WTC11 (cell line): Measurements from ENCODE around the gene NOC3L. TPM values are rescaled to one million over a fixed set of nuclear protein-coding genes. Genes with fewer than 3 reads are reported as not detected.

Experiments used
- ATAC-seq: fragments of 200-7000 bp; cut with Tn5 transposase; 2 replicates; pipeline ENCODE4 v1.10.0; 2021; ENCODE audit warnings: mild to moderate bottlenecking, moderate library complexity
- CTCF ChIA-PET: fragments of 300-600 bp; sonication (Branson Sonifier 250); formaldehyde crosslinking; loops from one replicate; lab custom pipeline; 2021; ENCODE audit warnings: antibody characterized with exemption; lab: Charles Lee
- POLR2A ChIA-PET: fragments of 350-600 bp; sonication (Branson Sonifier 250); formaldehyde crosslinking; loops from one replicate; lab custom pipeline; 2021; ENCODE audit warnings: antibody characterized with exemption; lab: Charles Lee
- DNase-seq: peaks from one replicate; pipeline ENCODE4 v3.0.0; 2021; ENCODE audit warnings: low spot score
- H3K27ac Mint-ChIP-seq: 2 replicates; pipeline ENCODE4 v1.8.0; 2021; ENCODE audit warnings: mixed read lengths
- H3K27me3 Mint-ChIP-seq: 2 replicates; pipeline ENCODE4 v1.8.0; 2021; ENCODE audit warnings: low read depth, mild to moderate bottlenecking, moderate library complexity, mixed read lengths
- H3K36me3 Mint-ChIP-seq: 2 replicates; pipeline ENCODE4 v1.8.0; 2021; ENCODE audit warnings: mixed read lengths
- H3K4me1 Mint-ChIP-seq: 2 replicates; pipeline ENCODE4 v1.8.0; 2022; ENCODE audit warnings: mixed read lengths
- H3K4me3 Mint-ChIP-seq: 2 replicates; pipeline ENCODE4 v1.8.0; 2021; ENCODE audit warnings: mild to moderate bottlenecking, moderate library complexity, mixed read lengths
- H3K9me3 Mint-ChIP-seq: 2 replicates; pipeline ENCODE4 v1.8.0; 2021; ENCODE audit warnings: mixed read lengths
- ETV6 ChIP-seq: sonication (generic); formaldehyde crosslinking; IDR thresholded peaks from 2 replicates; pipeline ENCODE4 v1.8.1; 2022; ENCODE audit warnings: mild to moderate bottlenecking, missing genetic modification reagents
- FOXP4 ChIP-seq: sonication (generic); formaldehyde crosslinking; IDR thresholded peaks from 2 replicates; pipeline ENCODE4 v1.8.0; 2022; ENCODE audit warnings: mild to moderate bottlenecking, missing genetic modification reagents
- MXD4 ChIP-seq: fragments of 250-450 bp; sonication (Bioruptor Pico); IDR thresholded peaks from 2 replicates; pipeline ENCODE4 v1.8.0; 2021; ENCODE audit warnings: mild to moderate bottlenecking, moderate library complexity, borderline replicate concordance
- NR1H2 ChIP-seq: sonication (generic); formaldehyde crosslinking; IDR thresholded peaks from 2 replicates; pipeline ENCODE4 v1.9.0; 2021; ENCODE audit warnings: mild to moderate bottlenecking, moderate library complexity, missing genetic modification reagents
- RORB ChIP-seq: fragments of 250-450 bp; sonication (Bioruptor Pico); IDR thresholded peaks from 2 replicates; pipeline ENCODE4 v1.9.0; 2021; ENCODE audit warnings: mild to moderate bottlenecking
- TEAD1 ChIP-seq: sonication (generic); formaldehyde crosslinking; IDR thresholded peaks from 2 replicates; pipeline ENCODE4 v1.8.0; 2022; ENCODE audit warnings: mild to moderate bottlenecking, missing genetic modification reagents
- TP53 ChIP-seq: sonication (generic); formaldehyde crosslinking; IDR thresholded peaks from 2 replicates; pipeline ENCODE4 v1.8.1; 2023; ENCODE audit warnings: mild to moderate bottlenecking, missing genetic modification reagents
- ZBTB21 ChIP-seq: sonication (generic); formaldehyde crosslinking; IDR thresholded peaks from 2 replicates; pipeline ENCODE4 v1.8.1; 2023; ENCODE audit warnings: mild to moderate bottlenecking, missing genetic modification reagents, borderline replicate concordance
- ZNF263 ChIP-seq: sonication (generic); formaldehyde crosslinking; IDR thresholded peaks from 2 replicates; pipeline ENCODE4 v1.8.1; 2022; ENCODE audit warnings: low read depth, mild to moderate bottlenecking, moderate library complexity, missing genetic modification reagents
- ZNF281 ChIP-seq: sonication (generic); formaldehyde crosslinking; IDR thresholded peaks from 2 replicates; pipeline ENCODE4 v1.8.0; 2023; ENCODE audit warnings: mild to moderate bottlenecking, missing genetic modification reagents
- ZNF416 ChIP-seq: fragments of 250-450 bp; sonication (Bioruptor Pico); IDR thresholded peaks from 2 replicates; pipeline ENCODE4 v1.9.0; 2021; ENCODE audit warnings: mild to moderate bottlenecking, inconsistent platforms
- ZNF671 ChIP-seq: fragments of 250-450 bp; sonication (Bioruptor Pico); IDR thresholded peaks from 2 replicates; pipeline ENCODE4 v1.8.0; 2021; ENCODE audit warnings: mild to moderate bottlenecking
- total RNA-seq: library from RNA; stranded (reverse); gene quantifications from 3 replicates; pipeline ENCODE4 v1.2.3, GENCODE V29; 2021
- TF ChIP-seq, protein P1 (sequence below): sonication (generic); formaldehyde crosslinking; IDR thresholded peaks from 2 replicates; pipeline ENCODE4 v1.8.0; 2022; ENCODE audit warnings: mild to moderate bottlenecking, missing genetic modification reagents
- TF ChIP-seq, protein P2 (sequence below): sonication (generic); formaldehyde crosslinking; IDR thresholded peaks from 2 replicates; pipeline ENCODE4 v1.8.1; 2023; ENCODE audit warnings: mild to moderate bottlenecking, missing genetic modification reagents, moderate library complexity
- TF ChIP-seq, protein P3 (sequence below): sonication (generic); formaldehyde crosslinking; IDR thresholded peaks from 2 replicates; pipeline ENCODE4 v1.8.1; 2022; ENCODE audit warnings: mild to moderate bottlenecking, moderate library complexity, missing genetic modification reagents
- TF ChIP-seq, protein P4 (sequence below): sonication (generic); formaldehyde crosslinking; IDR thresholded peaks from 2 replicates; pipeline ENCODE4 v1.8.1; 2023; ENCODE audit warnings: mild to moderate bottlenecking, moderate library complexity, missing genetic modification reagents

The NOC3L gene
- total RNA-seq, 1 experiment from 2014 or later = 26.1 TPM

DNA sequence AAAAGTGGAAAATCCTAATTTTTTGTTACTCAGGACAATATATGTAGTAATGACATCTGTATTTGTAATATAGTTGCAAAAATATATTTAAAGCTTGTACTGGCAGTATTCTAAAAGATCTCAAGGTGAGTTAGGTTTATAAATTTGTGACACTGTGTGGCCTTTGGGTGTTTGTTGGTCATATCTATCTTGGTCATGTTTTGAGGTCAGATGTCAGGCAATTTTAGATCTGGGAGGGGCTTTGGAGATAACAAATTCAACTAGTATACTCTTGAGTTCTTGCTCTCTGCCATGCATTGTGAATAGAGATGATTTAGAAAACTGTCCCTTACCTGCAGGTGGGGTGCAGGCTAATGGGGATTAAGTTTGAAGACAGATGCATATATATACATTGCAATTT is 42.7 kb upstream of the NOC3L start:
- POLR2A ChIA-PET = no interaction called here
- no peaks in the 10 kb centered on the region for H3K36me3 Mint-ChIP-seq
- DNase-seq = no peak
- TF ChIP-seq ZBTB21 (CRISPR knock-in tag) (no peak), TEAD1 (no peak), ZNF263 (no peak), NR1H2 (CRISPR knock-in tag) (no peak), ZNF281 (CRISPR knock-in tag) (no peak), ZNF671 (CRISPR knock-in tag) (no peak), FOXP4 (no peak), RORB (CRISPR knock-in tag) (no peak), ETV6 (CRISPR knock-in tag) (no peak), TP53 (CRISPR knock-in tag) (no peak), ZNF416 (CRISPR knock-in tag) (no peak)
- TF ChIP-seq, protein P1, sequence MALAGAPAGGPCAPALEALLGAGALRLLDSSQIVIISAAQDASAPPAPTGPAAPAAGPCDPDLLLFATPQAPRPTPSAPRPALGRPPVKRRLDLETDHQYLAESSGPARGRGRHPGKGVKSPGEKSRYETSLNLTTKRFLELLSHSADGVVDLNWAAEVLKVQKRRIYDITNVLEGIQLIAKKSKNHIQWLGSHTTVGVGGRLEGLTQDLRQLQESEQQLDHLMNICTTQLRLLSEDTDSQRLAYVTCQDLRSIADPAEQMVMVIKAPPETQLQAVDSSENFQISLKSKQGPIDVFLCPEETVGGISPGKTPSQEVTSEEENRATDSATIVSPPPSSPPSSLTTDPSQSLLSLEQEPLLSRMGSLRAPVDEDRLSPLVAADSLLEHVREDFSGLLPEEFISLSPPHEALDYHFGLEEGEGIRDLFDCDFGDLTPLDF (CRISPR knock-in tag) = no peak
- TF ChIP-seq, protein P2, sequence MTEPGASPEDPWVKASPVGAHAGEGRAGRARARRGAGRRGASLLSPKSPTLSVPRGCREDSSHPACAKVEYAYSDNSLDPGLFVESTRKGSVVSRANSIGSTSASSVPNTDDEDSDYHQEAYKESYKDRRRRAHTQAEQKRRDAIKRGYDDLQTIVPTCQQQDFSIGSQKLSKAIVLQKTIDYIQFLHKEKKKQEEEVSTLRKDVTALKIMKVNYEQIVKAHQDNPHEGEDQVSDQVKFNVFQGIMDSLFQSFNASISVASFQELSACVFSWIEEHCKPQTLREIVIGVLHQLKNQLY (CRISPR knock-in tag) = no peak
- TF ChIP-seq, protein P3, sequence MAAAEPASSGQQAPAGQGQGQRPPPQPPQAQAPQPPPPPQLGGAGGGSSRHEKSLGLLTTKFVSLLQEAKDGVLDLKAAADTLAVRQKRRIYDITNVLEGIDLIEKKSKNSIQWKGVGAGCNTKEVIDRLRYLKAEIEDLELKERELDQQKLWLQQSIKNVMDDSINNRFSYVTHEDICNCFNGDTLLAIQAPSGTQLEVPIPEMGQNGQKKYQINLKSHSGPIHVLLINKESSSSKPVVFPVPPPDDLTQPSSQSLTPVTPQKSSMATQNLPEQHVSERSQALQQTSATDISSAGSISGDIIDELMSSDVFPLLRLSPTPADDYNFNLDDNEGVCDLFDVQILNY = no peak
- peaks cover 8% of the 10 kb centered on the region; the same call in 1 of the 2 replicates for H3K9me3 Mint-ChIP-seq
- H3K27ac Mint-ChIP-seq = no peak overlapping the region
- peaks cover 7% of the 10 kb centered on the region for H3K4me1 Mint-ChIP-seq
- H3K4me3 Mint-ChIP-seq = no peak overlapping the region
- CTCF ChIA-PET = interaction anchor here (1.3 to 1.4 kb wide), 2 partner anchors 22 to 39 kb away, joined by 3 to 6 read pairs; no protein-coding TSS in a partner anchor
- no peak for ATAC-seq
- H3K27me3 Mint-ChIP-seq = peaks cover 45% of the 10 kb centered on the region

DNA sequence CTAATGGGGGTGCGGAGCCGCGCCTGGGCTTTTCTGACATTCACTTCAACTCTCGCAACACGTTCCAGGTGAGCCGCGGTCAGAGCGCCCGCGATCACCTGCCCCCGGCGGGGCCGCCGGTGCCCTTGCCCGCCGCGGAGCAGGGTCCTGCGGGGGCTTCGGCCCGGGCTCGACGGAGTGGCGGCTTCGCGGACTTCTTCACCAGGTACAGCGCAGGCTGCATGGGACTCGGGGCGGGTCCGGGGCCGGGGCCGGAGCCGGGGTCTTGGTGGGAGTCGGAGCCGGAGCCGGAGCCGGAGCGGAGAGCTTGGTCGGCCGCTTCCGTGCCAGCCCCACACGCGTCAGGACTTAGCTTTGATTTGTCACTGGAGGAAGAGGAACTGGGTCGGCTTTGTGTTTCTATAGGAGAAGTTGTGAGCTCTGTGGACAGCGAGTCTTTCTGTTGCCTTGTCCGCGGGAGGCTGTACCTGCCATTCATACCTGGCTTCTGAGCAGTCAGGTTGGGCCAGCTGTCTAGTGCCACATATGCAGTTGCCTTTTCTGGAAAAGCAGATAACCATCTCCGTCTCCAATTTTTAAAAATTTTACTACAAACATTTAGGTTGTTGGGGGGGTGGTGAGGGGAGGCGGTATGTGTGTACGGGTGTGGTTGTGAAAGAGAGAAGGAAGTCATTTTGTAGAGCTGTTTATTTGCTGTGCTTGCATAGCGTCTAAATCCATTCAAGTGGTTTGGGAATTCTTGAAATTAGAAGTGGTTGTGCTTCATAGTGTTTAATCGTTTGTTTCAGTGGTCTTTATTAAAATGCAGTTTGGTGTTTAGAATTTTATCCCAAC is 40.9 kb upstream of the NOC3L start:
- ChIA-PET CTCF (interaction anchor here (1.0 to 2.9 kb wide), 4 partner anchors 36 to 83 kb away, joined by 3 to 16 read pairs (median 6); partner anchors contain the start of gene NOC3L), POLR2A (no interaction called here)
- DNase-seq (peak; percentile 46), ATAC-seq (peak; percentile 32)
- Mint-ChIP-seq H3K4me3 (peak overlapping the region; percentile 81), H3K36me3 (no peaks in the 10 kb centered on the region), H3K9me3 (peaks cover 8% of the 10 kb centered on the region; the same call in 1 of the 2 replicates), H3K4me1 (peaks cover 12% of the 10 kb centered on the region), H3K27me3 (peaks cover 45% of the 10 kb centered on the region), H3K27ac (no peak overlapping the region)
- TF ChIP-seq MXD4 (CRISPR knock-in tag) = no peak
- TF ChIP-seq, protein P4, sequence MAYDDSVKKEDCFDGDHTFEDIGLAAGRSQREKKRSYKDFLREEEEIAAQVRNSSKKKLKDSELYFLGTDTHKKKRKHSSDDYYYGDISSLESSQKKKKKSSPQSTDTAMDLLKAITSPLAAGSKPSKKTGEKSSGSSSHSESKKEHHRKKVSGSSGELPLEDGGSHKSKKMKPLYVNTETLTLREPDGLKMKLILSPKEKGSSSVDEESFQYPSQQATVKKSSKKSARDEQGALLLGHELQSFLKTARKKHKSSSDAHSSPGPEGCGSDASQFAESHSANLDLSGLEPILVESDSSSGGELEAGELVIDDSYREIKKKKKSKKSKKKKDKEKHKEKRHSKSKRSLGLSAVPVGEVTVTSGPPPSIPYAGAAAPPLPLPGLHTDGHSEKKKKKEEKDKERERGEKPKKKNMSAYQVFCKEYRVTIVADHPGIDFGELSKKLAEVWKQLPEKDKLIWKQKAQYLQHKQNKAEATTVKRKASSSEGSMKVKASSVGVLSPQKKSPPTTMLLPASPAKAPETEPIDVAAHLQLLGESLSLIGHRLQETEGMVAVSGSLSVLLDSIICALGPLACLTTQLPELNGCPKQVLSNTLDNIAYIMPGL (CRISPR knock-in tag) = 0 out of 2 replicates have a peak, but pooled peaks have one; percentile 64
